GM18951 (cell line): ENCODE results near the gene CBFB.

ENCODE experiments used
- POLR2A ChIP-seq: IDR thresholded peaks from 4 replicates; pipeline ENCODE4 v1.6.1; 2011; ENCODE audit warnings: mild to moderate bottlenecking; ENCODE audit not compliant: insufficient read length, insufficient read depth; ENCODE audit errors: extremely low read depth
- in situ Hi-C: fragments of 300-500 bp; cut with MboI; formaldehyde crosslinking; loops from one replicate; pipeline ENCODE4 v1.12.0; 2022; ENCODE audit warnings: low sequenced_read_pairs, mixed read lengths, inconsistent platforms; ENCODE audit not compliant: unreplicated experiment

The CBFB gene

GRCh38 chr16:67128417-67128816, 99.5 kb downstream of the CBFB start:
- TF ChIP-seq POLR2A, result no peak

GRCh38 chr16:67128887-67129286, 99.9 kb downstream of the CBFB start:
- no peak for TF ChIP-seq POLR2A
- in situ Hi-C loops, result no loop called here

More at GRCh38 chr16:67128417-67128816, 99.5 kb downstream of the CBFB start:
- in situ Hi-C loops, result no loop called here

- no peak for TF ChIP-seq POLR2A
- in situ Hi-C loops, result no loop called here
These were observed 100.5 kb downstream of the CBFB start for GRCh38 chr16:67129422-67129821.

- in situ Hi-C loops, result no loop called here
- TF ChIP-seq POLR2A, result no peak
These were observed 108.7 kb downstream of the CBFB start for GRCh38 chr16:67137605-67138004.

- in situ Hi-C loops, result no loop called here
- TF ChIP-seq POLR2A, result no peak
These were observed 112.4 kb downstream of the CBFB start for GRCh38 chr16:67141391-67141790.

- in situ Hi-C loops, result no loop called here
These were observed 113.4 kb downstream of the CBFB start for GRCh38 chr16:67142342-67142741.

GRCh38 chr16:67144943-67145342, 116.0 kb downstream of the CBFB start:
- in situ Hi-C loops, result no loop called here

More at GRCh38 chr16:67142342-67142741, 113.4 kb downstream of the CBFB start:
- TF ChIP-seq POLR2A, result no peak

GRCh38 chr16:67145746-67146145, 116.8 kb downstream of the CBFB start:
- TF ChIP-seq POLR2A, result no peak
- in situ Hi-C loops, result no loop called here

More at GRCh38 chr16:67144943-67145342, 116.0 kb downstream of the CBFB start:
- no peak for TF ChIP-seq POLR2A

GRCh38 chr16:67146523-67147357, 117.8 kb downstream of the CBFB start:
- in situ Hi-C loops, result no loop called here
- no peak for TF ChIP-seq POLR2A

- in situ Hi-C loops, result no loop called here
- no peak for TF ChIP-seq POLR2A
These were observed 118.6 kb downstream of the CBFB start for GRCh38 chr16:67147437-67148140.

GRCh38 chr16:67148221-67148620, 119.3 kb downstream of the CBFB start:
- no peak for TF ChIP-seq POLR2A
- in situ Hi-C loops, result no loop called here

GRCh38 chr16:67148656-67149275, 119.8 kb downstream of the CBFB start:
- in situ Hi-C loops, result no loop called here
- no peak for TF ChIP-seq POLR2A

GRCh38 chr16:67149276-67150046, 120.5 kb downstream of the CBFB start:
- TF ChIP-seq POLR2A, result no peak
- in situ Hi-C loops, result no loop called here
